Endothelial cell of umbilical vein (primary cell): Measurements from ENCODE around the gene ITIH5. TPM values are rescaled to one million over a fixed set of nuclear protein-coding genes. Genes with fewer than 3 reads are reported as not detected.

Experiments used
- BruUV-seq: library from RNA; stranded (reverse); fragments of 400-500 nt; replicated peaks from 2 replicates; lab custom pipeline; 2021; lab: Mats Ljungman, UMichigan
- CTCF ChIA-PET: fragments of 300-600, 350-600 bp; sonication (Branson Sonifier 250); formaldehyde crosslinking; loops from one replicate; lab custom pipeline; 2021; ENCODE audit warnings: antibody characterized with exemption, inconsistent platforms; lab: Charles Lee
- POLR2A ChIA-PET: fragments of 300-600, 350-600 bp; sonication (Branson Sonifier 250); formaldehyde crosslinking; loops from one replicate; lab custom pipeline; 2021; ENCODE audit warnings: antibody characterized with exemption, inconsistent platforms; lab: Charles Lee
- DNase-seq: peaks from one replicate; pipeline ENCODE4 v3.0.0-alpha.2; 2011; ENCODE audit warnings: low read depth, low spot score
- FAIRE-seq: peaks from 2 replicates; lab custom pipeline; 2011; peaks lifted over from hg19 to GRCh38; lab: Jason Lieb, UNC
- H2AFZ ChIP-seq: 2 replicates; pipeline ENCODE4 v1.6.0; 2012; ENCODE audit warnings: low read depth, low read length, control low read depth, inconsistent platforms
- H3K27ac ChIP-seq: 2 replicates; pipeline ENCODE4 v1.5.1; 2011; ENCODE audit warnings: low read depth, mild to moderate bottlenecking, control low read depth, low read length, moderate library complexity; ENCODE audit not compliant: insufficient read depth
- H3K27me3 ChIP-seq, 2 experiments: 2 replicates each; pipeline versions ENCODE4 v1.6.0 to v1.6.1; 2011; ENCODE audit warnings: low read length in 2 of 2, mixed read lengths in 1 of 2; ENCODE audit not compliant: control insufficient read depth in 2 of 2, insufficient read depth in 2 of 2
- H3K36me3 ChIP-seq, 2 experiments: 2 replicates in 1 of 2; 3 replicates in 1 of 2; pipeline ENCODE4 v1.5.1; 2011; ENCODE audit warnings: low read length in 2 of 2, mild to moderate bottlenecking in 1 of 2, moderate library complexity in 1 of 2; ENCODE audit not compliant: control insufficient read depth in 2 of 2, insufficient read depth in 2 of 2; ENCODE audit errors: extremely low read depth in 1 of 2
- H3K4me1 ChIP-seq: 3 replicates; pipeline ENCODE4 v1.5.1; 2011; ENCODE audit warnings: mild to moderate bottlenecking, low read length; ENCODE audit not compliant: control insufficient read depth, insufficient read depth; ENCODE audit errors: extremely low read depth
- H3K4me2 ChIP-seq: 2 replicates; pipeline ENCODE4 v1.6.1; 2011; ENCODE audit warnings: low read length, control low read depth, mixed read lengths; ENCODE audit not compliant: insufficient read depth
- H3K4me3 ChIP-seq, 3 experiments: fragments of 200-600 bp in 1 of 3; sonication (generic), shearing (Covaris generic) in 1 of 3; replicated peaks in 1 of 3; 2 replicates each; pipeline ENCODE4 v1.5.1; 2011 to 2016; ENCODE audit warnings: control low read depth in 3 of 3, low read length in 3 of 3, mild to moderate bottlenecking in 2 of 3, inconsistent platforms in 1 of 3, low read depth in 1 of 3, moderate library complexity in 1 of 3; ENCODE audit not compliant: insufficient read depth in 1 of 3
- H3K79me2 ChIP-seq: 2 replicates; pipeline ENCODE4 v1.6.0; 2012; ENCODE audit warnings: low read length, inconsistent platforms; ENCODE audit not compliant: control insufficient read depth, insufficient read depth
- H3K9ac ChIP-seq: replicated peaks from 2 replicates; pipeline ENCODE3; 2011; ENCODE audit warnings: low read length, control low read depth; ENCODE audit not compliant: insufficient read depth; ENCODE audit errors: extremely low read depth
- H3K9me1 ChIP-seq: replicated peaks from 3 replicates; pipeline ENCODE4 v1.6.0; 2011; ENCODE audit warnings: mild to moderate bottlenecking, low read length; ENCODE audit not compliant: control insufficient read depth, insufficient read depth; ENCODE audit errors: extremely low read depth
- H3K9me3 ChIP-seq: replicated peaks from 2 replicates; pipeline ENCODE4 v1.5.1; 2012; ENCODE audit warnings: low read length, inconsistent platforms; ENCODE audit not compliant: control insufficient read depth, insufficient read depth
- H4K20me1 ChIP-seq: replicated peaks from 2 replicates; pipeline ENCODE3; 2011; ENCODE audit warnings: mild to moderate bottlenecking, low read length; ENCODE audit not compliant: control insufficient read depth, insufficient read depth; ENCODE audit errors: extremely low read depth
- FOS ChIP-seq: IDR thresholded peaks from 2 replicates; pipeline ENCODE4 v1.6.1; 2011; ENCODE audit warnings: mild to moderate bottlenecking, low read length, moderate library complexity, borderline replicate concordance; ENCODE audit not compliant: insufficient read depth
- GATA2 ChIP-seq: IDR thresholded peaks from 2 replicates; pipeline ENCODE4 v1.7.0; 2011; ENCODE audit warnings: low read depth, mild to moderate bottlenecking, moderate library complexity, mixed read lengths, low read length; ENCODE audit not compliant: insufficient read length, insufficient read depth
- POLR2AphosphoS5 ChIP-seq: IDR thresholded peaks from 2 replicates; pipeline ENCODE4 v1.6.1; 2012; ENCODE audit warnings: low read depth, mild to moderate bottlenecking, control low read depth, low read length, moderate library complexity; ENCODE audit not compliant: insufficient read depth
- dilution Hi-C: fragments of 300-500 bp; cut with MboI; formaldehyde crosslinking; loops from one replicate; pipeline ENCODE4 v1.15.0; 2019; ENCODE audit warnings: low sequenced_read_pairs; ENCODE audit not compliant: extremely low pct_ligation_motif_present
- intact Hi-C: fragments of 100-400 bp; cut with micrococcal nuclease; formaldehyde crosslinking; loops from one replicate; pipeline ENCODE4 v1.10.0; 2022
- polyA plus RNA-seq, 4 experiments: library from polyadenylated mRNA; depleted of rRNA in 3 of 4; stranded (reverse) in 3 of 4; unstranded in 1 of 4; fragments of >200 nt; gene quantifications; 2 replicates each; pipeline versions ENCODE4 v1.2.1 to v1.2.3, GENCODE V29; 2011 to 2012; ENCODE audit warnings: missing spikeins in 1 of 4
- total RNA-seq: library from RNA; stranded (reverse); gene quantifications from 2 replicates; pipeline ENCODE4 v1.2.3, GENCODE V29; 2021
- TF ChIP-seq, protein P1 (sequence below): IDR thresholded peaks from 2 replicates; pipeline ENCODE4 v1.6.1; 2011; ENCODE audit not compliant: insufficient read depth, insufficient read length
- TF ChIP-seq, protein P2 (sequence below), 2 donors: IDR thresholded peaks; 1 replicate in 1 of 2; 2 replicates in 1 of 2; pipeline ENCODE4 v1.5.1; 2011; ENCODE audit warnings: low read length in 2 of 2, mild to moderate bottlenecking in 2 of 2, moderate library complexity in 2 of 2, control low read depth in 1 of 2, inconsistent platforms in 1 of 2, low read depth in 1 of 2; ENCODE audit not compliant: insufficient read depth in 1 of 2; ENCODE audit errors: extremely low read depth in 1 of 2

ITIH5 gene
- total and polyA plus RNA-seq, 2 donors (not counting 3 experiments of a cell fraction or from before 2014, with no cell fraction given), result not detected

DNA sequence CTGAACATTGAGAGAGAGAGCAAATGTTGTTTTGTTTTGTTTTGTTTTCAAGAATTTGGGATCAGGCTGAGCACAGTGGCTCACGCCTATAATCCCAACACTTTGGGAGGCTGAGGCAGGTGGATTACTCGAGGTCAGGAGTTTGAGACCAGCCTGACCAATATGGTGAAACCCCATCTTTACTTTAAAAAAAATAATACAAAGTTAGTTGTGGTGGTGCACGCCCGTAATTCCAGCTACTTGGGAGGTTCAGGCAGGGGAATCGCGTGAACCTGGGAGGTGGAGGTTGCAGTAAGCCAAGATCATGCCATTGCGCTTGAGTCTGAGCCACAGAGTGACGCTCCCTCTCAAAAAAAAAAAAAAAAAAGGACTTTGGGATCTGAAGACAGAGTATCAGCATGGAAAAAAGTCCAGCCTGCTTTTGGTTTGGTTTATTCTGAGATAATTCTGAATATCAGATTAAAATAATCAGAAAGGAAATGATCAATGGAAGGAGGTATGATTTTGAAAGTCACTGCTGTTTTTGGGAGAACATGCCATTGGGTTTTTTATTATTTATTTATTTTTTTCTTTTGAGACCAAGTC lies 34.5 kb upstream of the ITIH5 start:
- Histone ChIP-seq H2AFZ (no peak overlapping the region), H3K9me3 (no peaks in the 10 kb centered on the region), H3K4me3 (no peak overlapping the region), H4K20me1 (no peaks in the 10 kb centered on the region), H3K27ac (no peak overlapping the region), H3K4me1 (no peaks in the 10 kb centered on the region), H3K9me1 (no peaks in the 10 kb centered on the region), H3K36me3 (no peaks in the 10 kb centered on the region), H3K4me2 (no peak overlapping the region), H3K9ac (no peak overlapping the region), H3K27me3 (peaks cover 0 to 2% of the 10 kb centered on the region in 2 experiments), H3K79me2 (no peaks in the 10 kb centered on the region)
- TF ChIP-seq, protein P1, sequence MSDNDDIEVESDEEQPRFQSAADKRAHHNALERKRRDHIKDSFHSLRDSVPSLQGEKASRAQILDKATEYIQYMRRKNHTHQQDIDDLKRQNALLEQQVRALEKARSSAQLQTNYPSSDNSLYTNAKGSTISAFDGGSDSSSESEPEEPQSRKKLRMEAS, result no peak
- TF ChIP-seq, protein P2, sequence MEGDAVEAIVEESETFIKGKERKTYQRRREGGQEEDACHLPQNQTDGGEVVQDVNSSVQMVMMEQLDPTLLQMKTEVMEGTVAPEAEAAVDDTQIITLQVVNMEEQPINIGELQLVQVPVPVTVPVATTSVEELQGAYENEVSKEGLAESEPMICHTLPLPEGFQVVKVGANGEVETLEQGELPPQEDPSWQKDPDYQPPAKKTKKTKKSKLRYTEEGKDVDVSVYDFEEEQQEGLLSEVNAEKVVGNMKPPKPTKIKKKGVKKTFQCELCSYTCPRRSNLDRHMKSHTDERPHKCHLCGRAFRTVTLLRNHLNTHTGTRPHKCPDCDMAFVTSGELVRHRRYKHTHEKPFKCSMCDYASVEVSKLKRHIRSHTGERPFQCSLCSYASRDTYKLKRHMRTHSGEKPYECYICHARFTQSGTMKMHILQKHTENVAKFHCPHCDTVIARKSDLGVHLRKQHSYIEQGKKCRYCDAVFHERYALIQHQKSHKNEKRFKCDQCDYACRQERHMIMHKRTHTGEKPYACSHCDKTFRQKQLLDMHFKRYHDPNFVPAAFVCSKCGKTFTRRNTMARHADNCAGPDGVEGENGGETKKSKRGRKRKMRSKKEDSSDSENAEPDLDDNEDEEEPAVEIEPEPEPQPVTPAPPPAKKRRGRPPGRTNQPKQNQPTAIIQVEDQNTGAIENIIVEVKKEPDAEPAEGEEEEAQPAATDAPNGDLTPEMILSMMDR (IDR thresholded peaks at IDR 0.05; ENCODE audit: extremely low read depth in 1 of 2, insufficient read depth in 1 of 2, low read depth in 1 of 2, low read length in 2 of 2), result no peak
- no peak for TF ChIP-seq FOS
- no peak for TF ChIP-seq GATA2
- no peak for TF ChIP-seq POLR2AphosphoS5
- dilution Hi-C loops (no loop called here), intact Hi-C loops (no loop called here)
- FAIRE-seq (no peak), DNase-seq (no peak)
- CTCF ChIA-PET, result interaction anchor here (1.2 kb wide), 2 partner anchors 14 to 1268 kb away, joined by 3 to 4 read pairs; no protein-coding TSS in a partner anchor
- no TSS peak for BruUV-seq
- POLR2A ChIA-PET, result interaction anchor here (0.7 kb wide), 1 partner anchor 76 kb away, joined by 3 read pairs; no protein-coding TSS in a partner anchor
